H1 (cell line): Measurements from ENCODE around the gene VN1R4. TPM values are rescaled to one million over a fixed set of nuclear protein-coding genes. Genes with fewer than 3 reads are reported as not detected.

Experiments used
- CTCF ChIA-PET: fragments of 300-600 bp; sonication (Branson Sonifier 250); formaldehyde crosslinking; loops from one replicate; lab custom pipeline; 2021; ENCODE audit not compliant: partially characterized antibody; lab: Charles Lee
- POLR2A ChIA-PET: fragments of 300-600 bp; sonication (Branson Sonifier 250); formaldehyde crosslinking; loops from one replicate; lab custom pipeline; 2021; ENCODE audit warnings: inconsistent platforms; ENCODE audit not compliant: partially characterized antibody; lab: Charles Lee
- DNase-seq, 2 experiments: peaks; one replicate each; pipeline versions ENCODE4 v3.0.0 to v3.0.0-alpha.2; 2010 to 2022; ENCODE audit warnings: low spot score in 2 of 2, low read depth in 1 of 2, mixed read lengths in 1 of 2
- FAIRE-seq: peaks from 2 replicates; lab custom pipeline; 2011; peaks lifted over from hg19 to GRCh38; lab: Jason Lieb, UNC
- H2AFZ ChIP-seq: 2 replicates; pipeline ENCODE4 v1.8.1; 2012; ENCODE audit warnings: low read length, inconsistent platforms
- H2AK5ac ChIP-seq: 2 replicates; pipeline ENCODE4 v1.6.1; 2013; ENCODE audit warnings: low read depth, low read length
- H2BK120ac ChIP-seq: replicated peaks from 2 replicates; pipeline ENCODE3; 2013; ENCODE audit warnings: low read depth, low read length, inconsistent platforms
- H2BK12ac ChIP-seq: 2 replicates; pipeline ENCODE4 v1.6.1; 2013; ENCODE audit warnings: low read depth, low read length
- H2BK15ac ChIP-seq: 2 replicates; pipeline ENCODE4 v1.6.1; 2013; ENCODE audit warnings: low read length
- H2BK20ac ChIP-seq: 2 replicates; pipeline ENCODE4 v1.6.1; 2013; ENCODE audit warnings: low read length
- H2BK5ac ChIP-seq: 2 replicates; pipeline ENCODE4 v1.6.1; 2013; ENCODE audit warnings: low read depth, low read length
- H3K14ac ChIP-seq: 2 replicates; pipeline ENCODE4 v1.6.1; 2013; ENCODE audit warnings: inconsistent platforms; ENCODE audit not compliant: insufficient read length
- H3K18ac ChIP-seq: 2 replicates; pipeline ENCODE4 v1.6.1; 2013; ENCODE audit warnings: low read length; ENCODE audit errors: extremely low read depth
- H3K23ac ChIP-seq: 2 replicates; pipeline ENCODE4 v1.6.1; 2013; ENCODE audit warnings: inconsistent platforms; ENCODE audit not compliant: insufficient read length
- H3K23me2 ChIP-seq: 2 replicates; pipeline ENCODE4 v1.6.1; 2013; ENCODE audit warnings: low read depth, low read length
- H3K27ac ChIP-seq: 2 replicates; pipeline ENCODE4 v1.6.1; 2011; ENCODE audit warnings: low read depth, low read length, inconsistent platforms
- H3K27me3 ChIP-seq, 4 experiments: replicated peaks in 1 of 4; 1 replicate in 1 of 4; 2 replicates in 3 of 4; pipeline versions ENCODE4 v1.6.1 to v1.8.1; 2011 to 2013; ENCODE audit warnings: low read length in 3 of 4, mild to moderate bottlenecking in 3 of 4, inconsistent platforms in 2 of 4, mixed read lengths in 2 of 4, moderate library complexity in 1 of 4; ENCODE audit not compliant: control insufficient read depth in 3 of 4, insufficient read depth in 3 of 4; ENCODE audit errors: extremely low read depth in 1 of 4
- H3K36me3 ChIP-seq, 4 experiments: 2 replicates each; pipeline versions ENCODE4 v1.6.1 to v1.8.1; 2011 to 2013; ENCODE audit warnings: mild to moderate bottlenecking in 4 of 4, low read length in 3 of 4, moderate library complexity in 2 of 4, control low read depth in 1 of 4, inconsistent platforms in 1 of 4; ENCODE audit not compliant: insufficient read depth in 4 of 4, control insufficient read depth in 2 of 4
- H3K4ac ChIP-seq: replicated peaks from 2 replicates; pipeline ENCODE3; 2013; ENCODE audit warnings: low read length, low read depth, mixed read lengths, inconsistent platforms; ENCODE audit not compliant: insufficient read length
- H3K4me1 ChIP-seq, 4 experiments: replicated peaks in 1 of 4; 1 replicate in 1 of 4; 2 replicates in 3 of 4; pipeline versions ENCODE4 v1.6.1 to v1.8.1; 2011 to 2013; ENCODE audit warnings: low read length in 3 of 4, inconsistent platforms in 2 of 4, mixed read lengths in 1 of 4; ENCODE audit not compliant: insufficient read depth in 4 of 4, control insufficient read depth in 3 of 4
- H3K4me2 ChIP-seq, 2 experiments: 2 replicates each; pipeline versions ENCODE4 v1.6.1 to v1.8.1; 2011 to 2013; ENCODE audit warnings: low read depth in 2 of 2, low read length in 2 of 2, control low read depth in 1 of 2, inconsistent platforms in 1 of 2, mild to moderate bottlenecking in 1 of 2; ENCODE audit not compliant: insufficient read depth in 1 of 2
- H3K4me3 ChIP-seq, 4 experiments: fragments of 200-600, 300-600 bp in 1 of 4; sonication (generic), shearing (Covaris generic), sonication (Bioruptor Twin) in 1 of 4; 2 replicates each; pipeline versions ENCODE4 v1.5.1 to v1.8.1; 2011 to 2016; ENCODE audit warnings: low read length in 4 of 4, low read depth in 3 of 4, control low read depth in 2 of 4, inconsistent platforms in 2 of 4, mild to moderate bottlenecking in 2 of 4, mixed read lengths in 1 of 4, moderate library complexity in 1 of 4; ENCODE audit not compliant: insufficient read depth in 2 of 4; ENCODE audit errors: extremely low read depth in 1 of 4
- H3K56ac ChIP-seq: replicated peaks from 2 replicates; pipeline ENCODE3; 2013; ENCODE audit warnings: low read depth, mild to moderate bottlenecking, mixed read lengths, low read length, inconsistent platforms; ENCODE audit not compliant: insufficient read length
- H3K79me1 ChIP-seq: 2 replicates; pipeline ENCODE4 v1.6.1; 2013; ENCODE audit warnings: low read depth, low read length, control low read depth
- H3K79me2 ChIP-seq, 2 experiments: 2 replicates each; pipeline versions ENCODE4 v1.6.1 to v1.8.1; 2012 to 2013; ENCODE audit warnings: low read length in 2 of 2, mild to moderate bottlenecking in 2 of 2, inconsistent platforms in 1 of 2; ENCODE audit not compliant: insufficient read depth in 2 of 2, control insufficient read depth in 1 of 2
- H3K9ac ChIP-seq, 4 experiments: replicated peaks in 1 of 4; 1 replicate in 1 of 4; 2 replicates in 3 of 4; pipeline versions ENCODE4 v1.6.1 to v1.8.1; 2011 to 2013; ENCODE audit warnings: low read depth in 3 of 4, low read length in 3 of 4, control low read depth in 2 of 4, mild to moderate bottlenecking in 2 of 4, moderate library complexity in 2 of 4, inconsistent platforms in 1 of 4; ENCODE audit errors: extremely low read depth in 1 of 4
- H3K9me3 ChIP-seq, 2 experiments: 2 replicates each; pipeline versions ENCODE4 v1.6.1 to v1.8.1; 2012 to 2013; ENCODE audit warnings: mild to moderate bottlenecking in 2 of 2, moderate library complexity in 2 of 2, control low read depth in 1 of 2, inconsistent platforms in 1 of 2, low read depth in 1 of 2, low read length in 1 of 2, mixed read lengths in 1 of 2; ENCODE audit not compliant: insufficient read depth in 2 of 2
- H4K20me1 ChIP-seq, 2 experiments: replicated peaks in 1 of 2; 2 replicates each; pipeline versions ENCODE3 to v1.8.1; 2011 to 2013; ENCODE audit warnings: inconsistent platforms in 2 of 2, low read length in 2 of 2, mild to moderate bottlenecking in 1 of 2; ENCODE audit not compliant: insufficient read depth in 2 of 2, control insufficient read depth in 1 of 2
- H4K5ac ChIP-seq: 2 replicates; pipeline ENCODE4 v1.6.1; 2013; ENCODE audit warnings: low read length, low read depth, mixed read lengths, inconsistent platforms; ENCODE audit not compliant: insufficient read length
- H4K8ac ChIP-seq: 2 replicates; pipeline ENCODE4 v1.8.0; 2013; ENCODE audit warnings: mild to moderate bottlenecking, moderate library complexity, low read length, inconsistent platforms; ENCODE audit not compliant: insufficient read depth; ENCODE audit errors: extremely low read depth
- H4K91ac ChIP-seq: replicated peaks from 2 replicates; pipeline ENCODE3; 2013; ENCODE audit warnings: low read length, mixed read lengths, inconsistent platforms; ENCODE audit not compliant: insufficient read length
- CHD2 ChIP-seq: IDR thresholded peaks from 2 replicates; pipeline ENCODE4 v1.6.1; 2012; ENCODE audit warnings: low read length, improper control_type of control experiment
- HDAC6 ChIP-seq: IDR thresholded peaks from one replicate; pipeline ENCODE4 v1.7.1; 2012; ENCODE audit warnings: low read depth, mild to moderate bottlenecking, inconsistent platforms, low read length, moderate library complexity
- KDM4A ChIP-seq: IDR thresholded peaks from one replicate; pipeline ENCODE4 v1.7.1; 2012; ENCODE audit warnings: low read depth, mild to moderate bottlenecking, moderate library complexity, low read length, inconsistent platforms; ENCODE audit not compliant: severe bottlenecking
- POLR2AphosphoS5 ChIP-seq: IDR thresholded peaks from 2 replicates; pipeline ENCODE4 v1.6.1; 2011; ENCODE audit warnings: low read depth, low read length
- RAD21 ChIP-seq, 2 experiments: IDR thresholded peaks in 1 of 2; conservative IDR thresholded peaks in 1 of 2; 2 replicates each; pipeline ENCODE4 v1.6.1; 2011; ENCODE audit warnings: low read depth in 2 of 2, low read length in 2 of 2, improper control_type of control experiment in 1 of 2, inconsistent platforms in 1 of 2, mild to moderate bottlenecking in 1 of 2, moderate library complexity in 1 of 2
- RFX5 ChIP-seq: IDR thresholded peaks from 2 replicates; pipeline ENCODE4 v1.6.1; 2011; ENCODE audit warnings: low read depth, low read length, improper control_type of control experiment, borderline replicate concordance
- RXRA ChIP-seq: IDR thresholded peaks from 2 replicates; pipeline ENCODE4 v1.6.1; 2011; ENCODE audit warnings: low read depth, mild to moderate bottlenecking, low read length, moderate library complexity; ENCODE audit not compliant: insufficient read depth
- SIN3A ChIP-seq, 2 experiments: IDR thresholded peaks in 1 of 2; conservative IDR thresholded peaks in 1 of 2; 2 replicates each; pipeline ENCODE4 v1.6.1; 2011 to 2012; ENCODE audit warnings: low read length in 2 of 2, improper control_type of control experiment in 1 of 2, low read depth in 1 of 2, mild to moderate bottlenecking in 1 of 2
- SIRT6 ChIP-seq: IDR thresholded peaks from one replicate; pipeline ENCODE4 v1.7.1; 2012; ENCODE audit warnings: low read length, inconsistent platforms
- ZNF274 ChIP-seq: IDR thresholded peaks from 2 replicates; pipeline ENCODE4 v1.7.0; 2012; ENCODE audit warnings: low read length, borderline replicate concordance; ENCODE audit errors: extremely low read depth
- WGBS, 2 experiments: shearing (Covaris generic) in 1 of 2; methylation state at CpG; one replicate each; pipeline versions ENCODE4 v1.1.6 to v1.1.7; 2013 to 2015; ENCODE audit warnings: low lambda C conversion rate in 2 of 2, mixed read lengths in 2 of 2, inconsistent platforms in 1 of 2, low coverage in 1 of 2, missing lambda C conversion rate in 1 of 2; ENCODE audit not compliant: insufficient replicate concordance in 2 of 2, insufficient coverage in 1 of 2, insufficient read length in 1 of 2; ENCODE audit errors: extremely low coverage in 1 of 2, missing lambda C conversion rate in 1 of 2; 5-methylcytosine and 5-hydroxymethylcytosine counted together
- polyA plus RNA-seq, 7 experiments: library from polyadenylated mRNA; depleted of rRNA in 3 of 7; stranded (reverse) in 5 of 7; unstranded in 2 of 7; fragments of >200 nt in 5 of 7; fragments of 200-250 nt in 2 of 7; gene quantifications; 1 replicate in 5 of 7; 2 replicates in 1 of 7; 4 replicates in 1 of 7; pipeline versions ENCODE4 v1.2.1 to v1.2.3, GENCODE V29; 2011 to 2013; ENCODE audit warnings: missing spikeins in 2 of 7, mixed read lengths in 2 of 7
- total RNA-seq: library from RNA; stranded (reverse); fragmentation: NEBNext Ultra II Directional; extraction: Animal tissue kit (Norgen Biotek cat#: 25700); gene quantifications from 2 replicates; pipeline ENCODE4 v1.2.1, GENCODE V29; 2021
- TF ChIP-seq, protein P1 (sequence below), 3 experiments: IDR thresholded peaks; 1 replicate in 2 of 3; 2 replicates in 1 of 3; pipeline versions ENCODE4 v1.5.1 to v1.6.1; 2011; ENCODE audit warnings: low read length in 3 of 3, mild to moderate bottlenecking in 3 of 3, inconsistent platforms in 2 of 3, low read depth in 1 of 3, moderate library complexity in 1 of 3; ENCODE audit not compliant: insufficient read depth in 1 of 3; ENCODE audit errors: control extremely low read depth in 1 of 3

Gene VN1R4
- total and polyA plus RNA-seq, 2 of the 8 experiments (the other 6 are each of a cell fraction or from before 2014, with no cell fraction given): not detected

DNA sequence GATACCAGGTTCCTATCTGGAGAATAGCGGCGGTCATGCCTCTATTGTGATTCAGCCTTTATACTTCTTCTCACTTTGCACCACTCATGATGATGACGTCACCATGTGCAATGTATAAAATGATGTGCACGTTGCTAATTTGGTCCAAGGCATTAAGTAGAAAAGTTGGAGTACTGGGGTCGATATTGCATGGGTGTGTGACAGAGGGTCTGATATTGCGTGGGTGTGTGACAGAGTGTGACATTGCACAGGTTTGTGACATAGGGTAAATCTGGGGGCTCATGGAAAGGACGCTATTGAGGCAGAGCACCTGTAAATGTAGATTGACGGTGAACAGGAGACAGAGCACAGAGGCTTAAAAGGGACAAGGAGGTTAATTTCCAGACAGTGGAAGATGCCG is 4.5 kb upstream of the VN1R4 start:
- Histone ChIP-seq H3K56ac (no peak overlapping the region), H2AK5ac (0 out of 2 replicates have a peak overlapping the region, but pooled peaks have one; percentile 13), H4K20me1 (no peaks in the 10 kb centered on the region), H4K8ac (no peak overlapping the region), H3K4me3 (no peak overlapping the region), H3K18ac (no peak overlapping the region)
- POLR2A ChIA-PET: no interaction called here
- no peak for TF ChIP-seq SIRT6
- no peak for TF ChIP-seq KDM4A
- no peak for TF ChIP-seq SIN3A (conservative IDR thresholded peaks at IDR 0.05 in 1 of 2, IDR thresholded peaks at IDR 0.05 in 1 of 2; ENCODE audit: low read depth in 1 of 2, low read length in 2 of 2)
- TF ChIP-seq HDAC6: no peak
- TF ChIP-seq RXRA: no peak
- TF ChIP-seq POLR2AphosphoS5: no peak
- no peak for TF ChIP-seq RFX5
- no peak for TF ChIP-seq RAD21 (IDR thresholded peaks at IDR 0.05 in 1 of 2, conservative IDR thresholded peaks at IDR 0.05 in 1 of 2; ENCODE audit: low read depth in 2 of 2, low read length in 2 of 2)
- TF ChIP-seq, protein P1, sequence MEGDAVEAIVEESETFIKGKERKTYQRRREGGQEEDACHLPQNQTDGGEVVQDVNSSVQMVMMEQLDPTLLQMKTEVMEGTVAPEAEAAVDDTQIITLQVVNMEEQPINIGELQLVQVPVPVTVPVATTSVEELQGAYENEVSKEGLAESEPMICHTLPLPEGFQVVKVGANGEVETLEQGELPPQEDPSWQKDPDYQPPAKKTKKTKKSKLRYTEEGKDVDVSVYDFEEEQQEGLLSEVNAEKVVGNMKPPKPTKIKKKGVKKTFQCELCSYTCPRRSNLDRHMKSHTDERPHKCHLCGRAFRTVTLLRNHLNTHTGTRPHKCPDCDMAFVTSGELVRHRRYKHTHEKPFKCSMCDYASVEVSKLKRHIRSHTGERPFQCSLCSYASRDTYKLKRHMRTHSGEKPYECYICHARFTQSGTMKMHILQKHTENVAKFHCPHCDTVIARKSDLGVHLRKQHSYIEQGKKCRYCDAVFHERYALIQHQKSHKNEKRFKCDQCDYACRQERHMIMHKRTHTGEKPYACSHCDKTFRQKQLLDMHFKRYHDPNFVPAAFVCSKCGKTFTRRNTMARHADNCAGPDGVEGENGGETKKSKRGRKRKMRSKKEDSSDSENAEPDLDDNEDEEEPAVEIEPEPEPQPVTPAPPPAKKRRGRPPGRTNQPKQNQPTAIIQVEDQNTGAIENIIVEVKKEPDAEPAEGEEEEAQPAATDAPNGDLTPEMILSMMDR (IDR thresholded peaks at IDR 0.05; ENCODE audit: control extremely low read depth in 1 of 3, insufficient read depth in 1 of 3, low read depth in 1 of 3, low read length in 3 of 3): no peak
- TF ChIP-seq ZNF274: no peak
- no peak for TF ChIP-seq CHD2
- TF ChIP-seq, all 59 proteins: peak for 0
- Histone ChIP-seq H3K14ac (no peak overlapping the region), H3K36me3 (no peaks in the 10 kb centered on the region), H3K27ac (no peak overlapping the region), H4K5ac (no peak overlapping the region), H3K23me2 (peaks cover 2% of the 10 kb centered on the region; the same call in 1 of the 2 replicates), H2BK12ac (no peak overlapping the region), H2BK120ac (no peak overlapping the region), H4K91ac (no peak overlapping the region), H3K4ac (no peak overlapping the region), H3K23ac (no peak overlapping the region), H3K4me2 (no peak overlapping the region), H3K9me3 (peaks cover 12 to 19% of the 10 kb centered on the region in 2 experiments; a peak in 3 of 4 replicates), H2BK15ac (0 out of 2 replicates have a peak overlapping the region, but pooled peaks have one; percentile 65), H2AFZ (no peak overlapping the region), H2BK20ac (no peak overlapping the region), H2BK5ac (no peak overlapping the region), H3K79me1 (no peaks in the 10 kb centered on the region), H3K9ac (no peak overlapping the region), H3K79me2 (no peaks in the 10 kb centered on the region), H3K4me1 (no peaks in the 10 kb centered on the region), H3K27me3 (no peaks in the 10 kb centered on the region)
- FAIRE-seq (no peak), DNase-seq (no peak)
- 88% methylated on average over 7 of the region's 9 CpGs; no CpG with 5 or more reads in 1 of the 2 experiments for WGBS, 2 experiments
- CTCF ChIA-PET: no interaction called here
